Stomach (tissue), 4 donors: ENCODE data around the gene RPRD1B.

ENCODE experiments used
- CTCF ChIP-seq, 7 experiments: fragments of 450-650 bp in 4 of 7; fragments of 200-600 bp in 3 of 7; sonication (generic) in 3 of 7; IDR thresholded peaks; one replicate each; pipeline ENCODE4 v1.5.1; 2016 to 2019; ENCODE audit warnings: antibody characterized with exemption in 7 of 7, control low read depth in 2 of 7, mild to moderate bottlenecking in 1 of 7
- EP300 ChIP-seq: sonication (generic); formaldehyde crosslinking; IDR thresholded peaks from one replicate; pipeline ENCODE4 v1.6.1; 2017; ENCODE audit warnings: antibody characterized with exemption
- POLR2A ChIP-seq, 4 donors: fragments of 450-650 bp; IDR thresholded peaks; one replicate each; pipeline ENCODE4 v1.6.1; 2016; ENCODE audit warnings: antibody characterized with exemption in 4 of 4, control low read depth in 2 of 4, mild to moderate bottlenecking in 1 of 4, moderate library complexity in 1 of 4
- POLR2AphosphoS5 ChIP-seq, 3 donors: sonication (generic); formaldehyde crosslinking; IDR thresholded peaks; one replicate each; pipeline ENCODE4 v1.6.1; 2016; ENCODE audit warnings: antibody characterized with exemption in 3 of 3

GRCh38 chr20:38095017-38095686 is 61.6 kb downstream of the RPRD1B start:
- TF ChIP-seq POLR2A (IDR thresholded peaks at IDR 0.05) = no peak
- no peak for TF ChIP-seq CTCF (IDR thresholded peaks at IDR 0.05)
- no peak for TF ChIP-seq EP300
- TF ChIP-seq POLR2AphosphoS5 (IDR thresholded peaks at IDR 0.05) = no peak
